Kasumi-1 (cell line): ENCODE data around the gene ZNF550.
"Not testable (repeated sequence)": the region's sequence is repeated elsewhere in the genome, so short reads cannot be mapped to it uniquely, and the experiment has no call there.

Source experiments
- DNase-seq, 2 experiments: peaks; one replicate each; lab custom pipeline; 2025; lab: John Stamatoyannopoulos, UW

ZNF550 gene

GRCh38 chr19:57527136-57527881 lies 32.4 kb downstream of the ZNF550 start, which contains the start of gene ZNF549:
TSS of gene ZNF549 (plus strand) at chr19:57527356. CDS start at chr19:57527574, 218 bp downstream.
- DNase-seq, result peak; percentile 87 to 94

DNA sequence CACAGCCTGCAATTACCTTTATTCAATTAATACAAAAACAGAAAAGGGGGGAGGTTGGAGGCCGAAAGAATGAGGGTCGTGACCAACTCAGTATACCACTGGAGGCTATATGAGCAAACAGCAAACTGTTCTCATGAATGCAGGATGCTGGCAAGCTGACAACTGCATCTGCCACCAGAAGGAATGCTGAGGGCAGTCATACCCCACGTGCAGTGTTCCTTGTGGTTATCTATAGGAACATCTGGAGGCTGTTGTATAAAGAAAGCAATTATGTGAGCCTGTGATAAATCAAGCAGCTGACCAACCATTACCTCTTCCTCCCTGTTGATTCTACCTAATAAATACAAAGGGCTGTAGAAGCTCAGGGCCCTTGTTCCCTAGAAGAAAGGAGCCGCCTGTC lies 41.6 kb downstream of the ZNF550 start:
- DNase-seq, result not testable (repeated sequence)

DNA sequence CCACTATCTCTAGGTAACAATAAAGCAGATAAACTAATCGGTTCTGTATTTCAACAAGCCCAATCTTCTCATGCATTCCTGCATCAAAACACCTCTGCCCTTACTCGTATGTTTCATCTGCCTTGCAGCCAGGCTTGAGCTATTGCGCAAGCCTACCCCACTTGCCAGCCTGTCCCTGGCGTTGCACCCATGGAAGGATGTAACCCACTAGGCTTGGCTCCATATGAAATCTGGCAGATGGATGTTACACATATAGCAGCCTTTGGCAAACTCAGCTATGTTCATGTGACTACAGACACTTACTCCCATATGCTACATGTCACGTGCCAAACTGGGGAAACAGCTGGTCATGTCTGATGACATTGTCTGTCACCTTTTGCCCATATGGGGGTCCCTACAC lies 44.4 kb downstream of the ZNF550 start:
- no peak for DNase-seq

DNA sequence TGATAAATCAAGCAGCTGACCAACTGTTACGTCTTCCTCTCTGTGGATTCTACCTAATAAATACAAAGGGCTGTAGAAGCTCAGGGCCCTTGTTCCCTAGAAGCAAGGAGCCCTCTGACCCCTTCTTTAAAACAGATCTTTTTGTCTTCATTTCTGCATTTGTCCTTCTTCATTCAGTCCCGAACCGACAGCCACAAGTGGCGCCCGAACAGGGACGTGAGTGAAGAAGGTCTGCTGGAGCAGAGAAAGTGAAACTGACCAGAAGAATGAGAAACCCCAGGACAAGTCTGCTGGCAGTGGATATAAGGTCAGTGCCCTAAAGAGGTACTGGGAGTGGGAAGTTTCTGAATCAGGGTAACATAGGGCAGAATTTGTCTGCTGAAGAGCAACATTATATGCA lies 46.8 kb downstream of the ZNF550 start:
- DNase-seq, result no peak

DNA sequence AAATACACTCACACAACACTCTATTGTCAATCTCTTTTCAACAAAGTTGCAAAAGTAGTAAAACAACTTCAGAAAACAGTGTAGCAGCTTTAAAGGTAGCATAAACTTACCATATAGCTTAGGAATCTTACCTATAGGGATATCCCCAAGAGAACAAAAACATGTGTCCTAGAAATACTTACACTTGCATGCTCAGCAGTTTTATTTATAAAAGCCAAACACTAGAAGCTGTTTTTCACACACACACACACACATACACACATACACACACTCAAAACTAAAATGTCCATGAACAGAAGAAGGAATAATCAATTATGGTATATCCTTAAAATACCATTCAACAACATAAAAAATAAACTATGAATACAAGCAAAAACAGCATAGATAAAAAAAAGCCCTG lies 48.2 kb downstream of the ZNF550 start:
- DNase-seq, result no peak

DNA sequence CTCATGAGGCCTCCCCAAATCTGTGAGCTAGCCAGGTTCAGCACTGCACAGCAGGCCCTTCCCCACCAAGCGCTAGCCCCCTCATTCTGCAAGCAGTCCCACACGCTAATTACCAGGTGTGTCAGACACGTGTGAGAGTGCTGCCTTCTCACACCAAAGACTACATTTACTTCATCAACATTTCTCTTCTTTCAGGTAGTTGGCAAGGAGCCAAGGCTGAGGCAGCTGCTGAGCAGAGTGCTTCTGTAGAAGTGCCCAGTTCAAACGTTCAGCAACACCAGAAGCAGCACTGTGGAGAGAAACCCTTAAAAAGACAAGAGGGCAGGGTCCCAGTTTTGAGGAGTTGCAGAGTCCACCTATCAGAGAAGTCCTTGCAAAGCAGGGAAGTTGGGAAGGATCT lies 53.5 kb downstream of the ZNF550 start:
- no peak for DNase-seq

- not testable (repeated sequence) for DNase-seq
Observed at GRCh38 chr19:57500400-57500799, 59.3 kb downstream of the ZNF550 start.

- peak; percentile 89 to 90 for DNase-seq
Observed at GRCh38 chr19:57499680-57500395, 59.8 kb downstream of the ZNF550 start, which contains the start of gene ZNF773. TSS of gene ZNF773 (plus strand) at chr19:57499938. CDS start at chr19:57500081, 143 bp downstream.

- not testable (repeated sequence) for DNase-seq
Observed at GRCh38 chr19:57499332-57499679, 60.4 kb downstream of the ZNF550 start.

- DNase-seq, result not testable (repeated sequence)
Observed at GRCh38 chr19:57488299-57488644, 71.4 kb downstream of the ZNF550 start.

- DNase-seq, result peak; percentile 81 to 84
Observed at GRCh38 chr19:57487477-57488298, 72.0 kb downstream of the ZNF550 start, which contains the start of gene ZNF419. TSS of gene ZNF419 (plus strand) at chr19:57487750. CDS start at chr19:57487951, 201 bp downstream.
